ENCODE results near the gene TSTD1. TPM values are rescaled to one million over a fixed set of nuclear protein-coding genes. Genes with fewer than 3 reads are reported as not detected.

The TSTD1 gene
- total and polyA plus RNA-seq, 11 donors = 6.1 to 22.7 (median 14.7) TPM

- intact Hi-C loops (cut with DNase I) = no loop called here
- H3K4me3 ChIP-seq = no peak overlapping the region
- DNase-seq (no peak), ATAC-seq (no peak)
- H3K36me3 ChIP-seq = no peaks in the 10 kb centered on the region
- H3K27ac ChIP-seq = no peak overlapping the region
- H3K4me1 ChIP-seq = peaks cover 0 to 16% (median 0%) of the 10 kb centered on the region in 12 donors
- TF ChIP-seq CTCF (IDR thresholded peaks at IDR 0.05) (no peak), POLR2A (IDR thresholded peaks at IDR 0.05) (no peak)
- 77 to 85% (median 80%) methylated on average over 5 of the region's 5 CpGs for whole genome bisulfite sequencing, 4 donors
- peaks cover 0 to 5% (median 0%) of the 10 kb centered on the region in 9 donors for H3K27me3 ChIP-seq
- no peaks in the 10 kb centered on the region for H3K9me3 ChIP-seq
Observed at GRCh38 chr1:161080441-161081405, 42.0 kb upstream of the TSTD1 start.

GRCh38 chr1:161079436-161080110 is 40.8 kb upstream of the TSTD1 start:
- Histone ChIP-seq H3K27ac (no peak overlapping the region), H3K27me3 (peaks cover 0 to 5% (median 0%) of the 10 kb centered on the region in 9 donors), H3K4me1 (peaks cover 0 to 16% (median 0%) of the 10 kb centered on the region in 12 donors), H3K9me3 (no peaks in the 10 kb centered on the region), H3K36me3 (no peaks in the 10 kb centered on the region), H3K4me3 (no peak overlapping the region)
- TF ChIP-seq POLR2A (IDR thresholded peaks at IDR 0.05) (no peak), CTCF (IDR thresholded peaks at IDR 0.05) (no peak)
- WGBS, 4 donors = 51 to 65% (median 52%) methylated on average over 38 to 41 of the region's 41 CpGs
- no peak for ATAC-seq
- DNase-seq = no peak
- intact Hi-C loops (cut with DNase I) = no loop called here

DNA sequence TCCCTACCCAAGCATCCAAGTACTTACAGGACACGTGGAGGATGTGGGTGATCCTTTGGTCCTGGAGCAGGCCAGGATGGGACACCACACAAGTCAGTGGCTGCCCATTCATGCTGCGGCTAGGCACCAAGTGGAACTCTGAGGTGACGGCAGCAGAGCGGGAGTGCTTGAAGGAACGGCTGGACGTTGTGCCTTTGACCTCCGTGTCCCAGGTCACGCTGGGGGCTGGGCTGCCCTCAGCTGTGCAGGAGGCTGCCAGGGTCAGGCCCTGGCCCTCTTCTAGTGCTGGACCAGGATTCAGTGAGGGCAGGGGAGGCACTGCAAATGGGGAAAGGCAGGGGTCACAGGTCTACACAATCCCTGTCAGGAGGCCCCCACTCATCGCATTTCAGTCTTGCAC is 38.7 kb upstream of the TSTD1 start:
- Histone ChIP-seq H3K27me3 (peaks cover 0 to 5% (median 0%) of the 10 kb centered on the region in 9 donors), H3K4me3 (no peak overlapping the region), H3K36me3 (no peaks in the 10 kb centered on the region), H3K9me3 (no peaks in the 10 kb centered on the region), H3K27ac (no peak overlapping the region), H3K4me1 (peaks cover 0 to 3% (median 0%) of the 10 kb centered on the region in 12 donors)
- DNase-seq (no peak), ATAC-seq (no peak)
- intact Hi-C loops (cut with DNase I) = no loop called here
- 64 to 81% (median 79%) methylated on average over 6 to 9 of the region's 9 CpGs for WGBS, 4 donors
- TF ChIP-seq POLR2A (IDR thresholded peaks at IDR 0.05) = no peak
- no peak for TF ChIP-seq CTCF (IDR thresholded peaks at IDR 0.05)

DNA sequence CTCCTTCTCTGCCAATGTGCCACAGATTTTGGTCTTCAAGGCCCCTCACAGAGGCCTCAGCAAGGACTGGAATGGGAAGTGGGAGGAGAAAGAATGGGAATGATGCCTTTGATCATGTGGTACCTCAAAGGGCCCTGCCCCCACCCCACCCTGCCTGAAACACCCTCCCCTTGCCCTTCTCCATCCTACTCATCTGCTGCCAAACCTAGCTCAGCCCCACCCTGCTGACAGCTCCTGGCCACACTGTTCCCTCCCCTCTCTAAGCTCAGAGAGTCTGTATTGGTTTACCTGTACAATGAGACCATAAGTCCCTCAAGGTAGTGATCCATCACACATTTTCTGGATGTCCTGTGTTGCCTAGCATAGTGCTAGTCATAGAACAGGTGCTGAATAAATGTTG is 37.6 kb upstream of the TSTD1 start:
- H3K27me3 ChIP-seq = peaks cover 0 to 5% (median 0%) of the 10 kb centered on the region in 9 donors
- H3K4me3 ChIP-seq = no peak overlapping the region
- intact Hi-C loops (cut with DNase I) = no loop called here
- TF ChIP-seq CTCF (IDR thresholded peaks at IDR 0.05) = no peak
- no peak for TF ChIP-seq POLR2A (IDR thresholded peaks at IDR 0.05)
- DNase-seq = no peak
- ATAC-seq = no peak
- peaks cover 0 to 4% (median 0%) of the 10 kb centered on the region in 12 donors for H3K4me1 ChIP-seq
- no peaks in the 10 kb centered on the region for H3K36me3 ChIP-seq
- H3K9me3 ChIP-seq = no peaks in the 10 kb centered on the region
- H3K27ac ChIP-seq = no peak overlapping the region
